H1 (cell line): Measurements from ENCODE around the gene CFDP1. TPM values are rescaled to one million over a fixed set of nuclear protein-coding genes. Genes with fewer than 3 reads are reported as not detected.

Source experiments
- CTCF ChIA-PET: fragments of 300-600 bp; sonication (Branson Sonifier 250); formaldehyde crosslinking; loops from one replicate; lab custom pipeline; 2021; ENCODE audit not compliant: partially characterized antibody; lab: Charles Lee
- POLR2A ChIA-PET: fragments of 300-600 bp; sonication (Branson Sonifier 250); formaldehyde crosslinking; loops from one replicate; lab custom pipeline; 2021; ENCODE audit warnings: inconsistent platforms; ENCODE audit not compliant: partially characterized antibody; lab: Charles Lee
- DNase-seq, 2 experiments: peaks; one replicate each; pipeline versions ENCODE4 v3.0.0 to v3.0.0-alpha.2; 2010 to 2022; ENCODE audit warnings: low spot score in 2 of 2, low read depth in 1 of 2, mixed read lengths in 1 of 2
- FAIRE-seq: peaks from 2 replicates; lab custom pipeline; 2011; peaks lifted over from hg19 to GRCh38; lab: Jason Lieb, UNC
- H2AFZ ChIP-seq: 2 replicates; pipeline ENCODE4 v1.8.1; 2012; ENCODE audit warnings: low read length, inconsistent platforms
- H2AK5ac ChIP-seq: 2 replicates; pipeline ENCODE4 v1.6.1; 2013; ENCODE audit warnings: low read depth, low read length
- H2BK120ac ChIP-seq: replicated peaks from 2 replicates; pipeline ENCODE3; 2013; ENCODE audit warnings: low read depth, low read length, inconsistent platforms
- H2BK12ac ChIP-seq: 2 replicates; pipeline ENCODE4 v1.6.1; 2013; ENCODE audit warnings: low read depth, low read length
- H2BK15ac ChIP-seq: 2 replicates; pipeline ENCODE4 v1.6.1; 2013; ENCODE audit warnings: low read length
- H2BK20ac ChIP-seq: 2 replicates; pipeline ENCODE4 v1.6.1; 2013; ENCODE audit warnings: low read length
- H2BK5ac ChIP-seq: 2 replicates; pipeline ENCODE4 v1.6.1; 2013; ENCODE audit warnings: low read depth, low read length
- H3K14ac ChIP-seq: 2 replicates; pipeline ENCODE4 v1.6.1; 2013; ENCODE audit warnings: inconsistent platforms; ENCODE audit not compliant: insufficient read length
- H3K18ac ChIP-seq: 2 replicates; pipeline ENCODE4 v1.6.1; 2013; ENCODE audit warnings: low read length; ENCODE audit errors: extremely low read depth
- H3K23ac ChIP-seq: 2 replicates; pipeline ENCODE4 v1.6.1; 2013; ENCODE audit warnings: inconsistent platforms; ENCODE audit not compliant: insufficient read length
- H3K23me2 ChIP-seq: 2 replicates; pipeline ENCODE4 v1.6.1; 2013; ENCODE audit warnings: low read depth, low read length
- H3K27ac ChIP-seq: 2 replicates; pipeline ENCODE4 v1.6.1; 2011; ENCODE audit warnings: low read depth, low read length, inconsistent platforms
- H3K27me3 ChIP-seq, 4 experiments: replicated peaks in 1 of 4; 1 replicate in 1 of 4; 2 replicates in 3 of 4; pipeline versions ENCODE4 v1.6.1 to v1.8.1; 2011 to 2013; ENCODE audit warnings: low read length in 3 of 4, mild to moderate bottlenecking in 3 of 4, inconsistent platforms in 2 of 4, mixed read lengths in 2 of 4, moderate library complexity in 1 of 4; ENCODE audit not compliant: control insufficient read depth in 3 of 4, insufficient read depth in 3 of 4; ENCODE audit errors: extremely low read depth in 1 of 4
- H3K36me3 ChIP-seq, 4 experiments: 2 replicates each; pipeline versions ENCODE4 v1.6.1 to v1.8.1; 2011 to 2013; ENCODE audit warnings: mild to moderate bottlenecking in 4 of 4, low read length in 3 of 4, moderate library complexity in 2 of 4, control low read depth in 1 of 4, inconsistent platforms in 1 of 4; ENCODE audit not compliant: insufficient read depth in 4 of 4, control insufficient read depth in 2 of 4
- H3K4ac ChIP-seq: replicated peaks from 2 replicates; pipeline ENCODE3; 2013; ENCODE audit warnings: low read length, low read depth, mixed read lengths, inconsistent platforms; ENCODE audit not compliant: insufficient read length
- H3K4me1 ChIP-seq, 4 experiments: replicated peaks in 1 of 4; 1 replicate in 1 of 4; 2 replicates in 3 of 4; pipeline versions ENCODE4 v1.6.1 to v1.8.1; 2011 to 2013; ENCODE audit warnings: low read length in 3 of 4, inconsistent platforms in 2 of 4, mixed read lengths in 1 of 4; ENCODE audit not compliant: insufficient read depth in 4 of 4, control insufficient read depth in 3 of 4
- H3K4me2 ChIP-seq, 2 experiments: 2 replicates each; pipeline versions ENCODE4 v1.6.1 to v1.8.1; 2011 to 2013; ENCODE audit warnings: low read depth in 2 of 2, low read length in 2 of 2, control low read depth in 1 of 2, inconsistent platforms in 1 of 2, mild to moderate bottlenecking in 1 of 2; ENCODE audit not compliant: insufficient read depth in 1 of 2
- H3K4me3 ChIP-seq, 4 experiments: fragments of 200-600, 300-600 bp in 1 of 4; sonication (generic), shearing (Covaris generic), sonication (Bioruptor Twin) in 1 of 4; 2 replicates each; pipeline versions ENCODE4 v1.5.1 to v1.8.1; 2011 to 2016; ENCODE audit warnings: low read length in 4 of 4, low read depth in 3 of 4, control low read depth in 2 of 4, inconsistent platforms in 2 of 4, mild to moderate bottlenecking in 2 of 4, mixed read lengths in 1 of 4, moderate library complexity in 1 of 4; ENCODE audit not compliant: insufficient read depth in 2 of 4; ENCODE audit errors: extremely low read depth in 1 of 4
- H3K56ac ChIP-seq: replicated peaks from 2 replicates; pipeline ENCODE3; 2013; ENCODE audit warnings: low read depth, mild to moderate bottlenecking, mixed read lengths, low read length, inconsistent platforms; ENCODE audit not compliant: insufficient read length
- H3K79me1 ChIP-seq: 2 replicates; pipeline ENCODE4 v1.6.1; 2013; ENCODE audit warnings: low read depth, low read length, control low read depth
- H3K79me2 ChIP-seq, 2 experiments: 2 replicates each; pipeline versions ENCODE4 v1.6.1 to v1.8.1; 2012 to 2013; ENCODE audit warnings: low read length in 2 of 2, mild to moderate bottlenecking in 2 of 2, inconsistent platforms in 1 of 2; ENCODE audit not compliant: insufficient read depth in 2 of 2, control insufficient read depth in 1 of 2
- H3K9ac ChIP-seq, 4 experiments: replicated peaks in 1 of 4; 1 replicate in 1 of 4; 2 replicates in 3 of 4; pipeline versions ENCODE4 v1.6.1 to v1.8.1; 2011 to 2013; ENCODE audit warnings: low read depth in 3 of 4, low read length in 3 of 4, control low read depth in 2 of 4, mild to moderate bottlenecking in 2 of 4, moderate library complexity in 2 of 4, inconsistent platforms in 1 of 4; ENCODE audit errors: extremely low read depth in 1 of 4
- H3K9me3 ChIP-seq, 2 experiments: 2 replicates each; pipeline versions ENCODE4 v1.6.1 to v1.8.1; 2012 to 2013; ENCODE audit warnings: mild to moderate bottlenecking in 2 of 2, moderate library complexity in 2 of 2, control low read depth in 1 of 2, inconsistent platforms in 1 of 2, low read depth in 1 of 2, low read length in 1 of 2, mixed read lengths in 1 of 2; ENCODE audit not compliant: insufficient read depth in 2 of 2
- H4K20me1 ChIP-seq, 2 experiments: replicated peaks in 1 of 2; 2 replicates each; pipeline versions ENCODE3 to v1.8.1; 2011 to 2013; ENCODE audit warnings: inconsistent platforms in 2 of 2, low read length in 2 of 2, mild to moderate bottlenecking in 1 of 2; ENCODE audit not compliant: insufficient read depth in 2 of 2, control insufficient read depth in 1 of 2
- H4K5ac ChIP-seq: 2 replicates; pipeline ENCODE4 v1.6.1; 2013; ENCODE audit warnings: low read length, low read depth, mixed read lengths, inconsistent platforms; ENCODE audit not compliant: insufficient read length
- H4K8ac ChIP-seq: 2 replicates; pipeline ENCODE4 v1.8.0; 2013; ENCODE audit warnings: mild to moderate bottlenecking, moderate library complexity, low read length, inconsistent platforms; ENCODE audit not compliant: insufficient read depth; ENCODE audit errors: extremely low read depth
- H4K91ac ChIP-seq: replicated peaks from 2 replicates; pipeline ENCODE3; 2013; ENCODE audit warnings: low read length, mixed read lengths, inconsistent platforms; ENCODE audit not compliant: insufficient read length
- CBX5 ChIP-seq: fragments of 300-800, 300-1000 bp; sonication (generic); IDR thresholded peaks from 2 replicates; pipeline ENCODE4 v1.7.1; 2016; ENCODE audit warnings: antibody characterized with exemption, low read length, low read depth
- CEBPB ChIP-seq: IDR thresholded peaks from 2 replicates; pipeline ENCODE4 v1.6.1; 2012; ENCODE audit warnings: low read depth, low read length
- E2F6 ChIP-seq: IDR thresholded peaks from 2 replicates; pipeline ENCODE4 v1.6.1; 2012; ENCODE audit warnings: inconsistent platforms
- KDM4A ChIP-seq: IDR thresholded peaks from one replicate; pipeline ENCODE4 v1.7.1; 2012; ENCODE audit warnings: low read depth, mild to moderate bottlenecking, moderate library complexity, low read length, inconsistent platforms; ENCODE audit not compliant: severe bottlenecking
- NRF1 ChIP-seq: IDR thresholded peaks from 2 replicates; pipeline ENCODE4 v1.6.1; 2011; ENCODE audit warnings: mild to moderate bottlenecking, low read depth, low read length, improper control_type of control experiment
- PHF8 ChIP-seq: fragments of 200-600 bp; sonication (generic); conservative IDR thresholded peaks from 2 replicates; pipeline ENCODE4 v1.7.1; 2012; ENCODE audit warnings: low read depth, mild to moderate bottlenecking, inconsistent platforms, low read length, moderate library complexity
- POLR2AphosphoS5 ChIP-seq: IDR thresholded peaks from 2 replicates; pipeline ENCODE4 v1.6.1; 2011; ENCODE audit warnings: low read depth, low read length
- RAD21 ChIP-seq, 2 experiments: IDR thresholded peaks in 1 of 2; conservative IDR thresholded peaks in 1 of 2; 2 replicates each; pipeline ENCODE4 v1.6.1; 2011; ENCODE audit warnings: low read depth in 2 of 2, low read length in 2 of 2, improper control_type of control experiment in 1 of 2, inconsistent platforms in 1 of 2, mild to moderate bottlenecking in 1 of 2, moderate library complexity in 1 of 2
- SAP30 ChIP-seq: fragments of 300-600 bp; sonication (generic); IDR thresholded peaks from 2 replicates; pipeline ENCODE4 v1.7.1; 2012; ENCODE audit warnings: low read length, moderate library complexity, mild to moderate bottlenecking, inconsistent platforms; ENCODE audit not compliant: insufficient read depth, insufficient replicate concordance
- SIN3A ChIP-seq, 2 experiments: IDR thresholded peaks in 1 of 2; conservative IDR thresholded peaks in 1 of 2; 2 replicates each; pipeline ENCODE4 v1.6.1; 2011 to 2012; ENCODE audit warnings: low read length in 2 of 2, improper control_type of control experiment in 1 of 2, low read depth in 1 of 2, mild to moderate bottlenecking in 1 of 2
- SP1 ChIP-seq: IDR thresholded peaks from 2 replicates; pipeline ENCODE4 v1.6.1; 2011; ENCODE audit warnings: low read depth, low read length
- TAF7 ChIP-seq: optimal IDR thresholded peaks from 2 replicates; pipeline ENCODE3; 2011; ENCODE audit warnings: low read depth, mild to moderate bottlenecking, inconsistent platforms, low read length, moderate library complexity, borderline replicate concordance
- TEAD4 ChIP-seq: IDR thresholded peaks from 2 replicates; pipeline ENCODE4 v1.6.1; 2012; ENCODE audit warnings: low read depth, low read length, inconsistent platforms, mixed read lengths
- WGBS, 2 experiments: shearing (Covaris generic) in 1 of 2; methylation state at CpG; one replicate each; pipeline versions ENCODE4 v1.1.6 to v1.1.7; 2013 to 2015; ENCODE audit warnings: low lambda C conversion rate in 2 of 2, mixed read lengths in 2 of 2, inconsistent platforms in 1 of 2, low coverage in 1 of 2, missing lambda C conversion rate in 1 of 2; ENCODE audit not compliant: insufficient replicate concordance in 2 of 2, insufficient coverage in 1 of 2, insufficient read length in 1 of 2; ENCODE audit errors: extremely low coverage in 1 of 2, missing lambda C conversion rate in 1 of 2; 5-methylcytosine and 5-hydroxymethylcytosine counted together
- polyA plus RNA-seq, 7 experiments: library from polyadenylated mRNA; depleted of rRNA in 3 of 7; stranded (reverse) in 5 of 7; unstranded in 2 of 7; fragments of >200 nt in 5 of 7; fragments of 200-250 nt in 2 of 7; gene quantifications; 1 replicate in 5 of 7; 2 replicates in 1 of 7; 4 replicates in 1 of 7; pipeline versions ENCODE4 v1.2.1 to v1.2.3, GENCODE V29; 2011 to 2013; ENCODE audit warnings: missing spikeins in 2 of 7, mixed read lengths in 2 of 7
- total RNA-seq: library from RNA; stranded (reverse); fragmentation: NEBNext Ultra II Directional; extraction: Animal tissue kit (Norgen Biotek cat#: 25700); gene quantifications from 2 replicates; pipeline ENCODE4 v1.2.1, GENCODE V29; 2021

Gene CFDP1
- total and polyA plus RNA-seq, 2 of the 8 experiments (the other 6 are each of a cell fraction or from before 2014, with no cell fraction given) = 25.5 to 77.3 TPM

- Histone ChIP-seq H3K4me2 (no peak overlapping the region), H3K56ac (no peak overlapping the region), H4K8ac (no peak overlapping the region), H3K14ac (no peak overlapping the region), H4K20me1 (no peaks in the 10 kb centered on the region), H4K91ac (no peak overlapping the region), H2BK12ac (no peak overlapping the region), H2BK5ac (no peak overlapping the region), H3K9me3 (no peaks in the 10 kb centered on the region), H2AFZ (no peak overlapping the region), H3K27me3 (no peaks in the 10 kb centered on the region), H3K79me1 (no peaks in the 10 kb centered on the region), H3K9ac (no peak overlapping the region), H3K79me2 (no peaks in the 10 kb centered on the region), H3K4me3 (no peak overlapping the region), H3K27ac (no peak overlapping the region), H2BK120ac (no peak overlapping the region), H3K4ac (no peak overlapping the region), H4K5ac (no peak overlapping the region), H3K18ac (no peak overlapping the region), H2BK20ac (no peak overlapping the region), H3K36me3 (no peaks in the 10 kb centered on the region; a peak in 1 of 8 replicates), H3K23ac (no peak overlapping the region), H2BK15ac (no peak overlapping the region), H3K4me1 (no peaks in the 10 kb centered on the region), H3K23me2 (no peaks in the 10 kb centered on the region), H2AK5ac (no peak overlapping the region)
- DNase-seq (no peak), FAIRE-seq (no peak)
- ChIA-PET CTCF (interaction anchor here (0.6 to 1.0 kb wide), 3 partner anchors 10 to 144 kb away, joined by 3 to 4 read pairs (median 3); no protein-coding TSS in a partner anchor), POLR2A (no interaction called here)
- WGBS, 2 experiments = 91% methylated on average over 2 of the region's 2 CpGs; no CpG with 5 or more reads in 1 of the 2 experiments
- no peak for TF ChIP-seq PHF8
- no peak for TF ChIP-seq TEAD4
- TF ChIP-seq SP1 = no peak
- no peak for TF ChIP-seq E2F6
- no peak for TF ChIP-seq TAF7
- no peak for TF ChIP-seq SAP30
- TF ChIP-seq POLR2AphosphoS5 = no peak
- TF ChIP-seq CBX5 = no peak
- no peak for TF ChIP-seq SIN3A (conservative IDR thresholded peaks at IDR 0.05 in 1 of 2, IDR thresholded peaks at IDR 0.05 in 1 of 2; ENCODE audit: low read depth in 1 of 2, low read length in 2 of 2)
- TF ChIP-seq NRF1 = no peak
- no peak for TF ChIP-seq CEBPB
- TF ChIP-seq KDM4A = no peak
- TF ChIP-seq RAD21 (IDR thresholded peaks at IDR 0.05 in 1 of 2, conservative IDR thresholded peaks at IDR 0.05 in 1 of 2; ENCODE audit: low read depth in 2 of 2, low read length in 2 of 2) = no peak
These were observed 90.9 kb downstream of the CFDP1 start for GRCh38 chr16:75342308-75342811.
